Mesodermal cell (in vitro differentiated cells): Measurements from ENCODE around the gene BPIFB1.

Experiments
- H3K27ac ChIP-seq: 2 replicates; pipeline ENCODE4 v1.7.0; 2013; ENCODE audit warnings: mild to moderate bottlenecking, low read depth, low read length, moderate library complexity; ENCODE audit not compliant: severe bottlenecking
- H3K36me3 ChIP-seq: 2 replicates; pipeline ENCODE4 v1.7.1; 2013; ENCODE audit warnings: mild to moderate bottlenecking, low read length, moderate library complexity; ENCODE audit not compliant: control insufficient read depth, insufficient read depth
- H3K4me1 ChIP-seq: one replicate; pipeline ENCODE4 v1.7.1; 2013; ENCODE audit warnings: mild to moderate bottlenecking, low read length; ENCODE audit not compliant: insufficient read depth, control insufficient read depth, poor library complexity, severe bottlenecking
- H3K4me3 ChIP-seq: 2 replicates; pipeline ENCODE4 v1.7.0; 2013; ENCODE audit warnings: low read length, control low read depth, mild to moderate bottlenecking; ENCODE audit not compliant: insufficient read depth, poor library complexity, severe bottlenecking; ENCODE audit errors: extremely low read depth
- H3K9me3 ChIP-seq: 2 replicates; pipeline ENCODE4 v1.7.1; 2013; ENCODE audit warnings: mild to moderate bottlenecking, low read length, moderate library complexity; ENCODE audit not compliant: control insufficient read depth
- WGBS, 2 experiments: methylation state at CpG; one replicate each; pipeline ENCODE4 v1.1.5; 2013; ENCODE audit warnings: missing lambda C conversion rate in 2 of 2; ENCODE audit not compliant: insufficient coverage in 2 of 2; 5-methylcytosine and 5-hydroxymethylcytosine counted together

Gene BPIFB1

DNA sequence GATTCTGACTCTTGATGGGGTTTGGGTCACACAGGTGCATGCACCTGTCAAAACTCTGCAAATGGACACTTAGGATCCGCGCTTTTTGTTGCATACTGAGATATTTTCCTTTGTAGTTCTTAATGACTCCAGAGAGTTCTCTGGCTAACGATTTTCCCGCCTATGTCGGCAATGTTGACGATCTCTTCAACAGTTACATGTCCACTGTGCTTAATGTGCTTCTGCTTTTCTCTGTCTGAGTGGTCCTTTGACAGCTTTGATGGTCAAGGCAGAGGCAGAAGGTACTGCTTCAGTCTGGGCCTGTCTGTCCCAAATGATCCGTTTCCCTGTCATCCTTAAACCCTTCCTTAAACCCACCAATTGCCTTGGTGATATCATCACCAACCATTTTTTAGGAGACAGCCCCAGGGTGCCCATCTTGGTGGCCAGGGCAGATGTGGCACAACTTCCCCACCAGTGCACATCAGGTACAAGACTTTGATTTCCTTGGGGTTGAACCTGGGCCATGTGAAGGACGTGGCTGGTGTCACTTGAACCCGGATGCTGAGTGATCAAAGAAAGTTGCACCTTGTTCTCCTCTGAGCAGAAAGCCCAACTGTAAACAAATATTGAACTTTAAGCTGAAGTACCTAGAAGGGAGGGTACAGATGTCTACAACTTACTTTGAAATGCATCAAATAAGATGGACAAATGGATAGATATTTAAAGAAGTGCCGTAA is 10.7 kb upstream of the BPIFB1 start:
- Histone ChIP-seq H3K4me3 (no peak overlapping the region), H3K9me3 (no peaks in the 10 kb centered on the region), H3K36me3 (no peaks in the 10 kb centered on the region), H3K4me1 (no peaks in the 10 kb centered on the region), H3K27ac (no peak overlapping the region)
- WGBS, 2 experiments, result 93 to 96% methylated on average over 8 of the region's 10 CpGs

DNA sequence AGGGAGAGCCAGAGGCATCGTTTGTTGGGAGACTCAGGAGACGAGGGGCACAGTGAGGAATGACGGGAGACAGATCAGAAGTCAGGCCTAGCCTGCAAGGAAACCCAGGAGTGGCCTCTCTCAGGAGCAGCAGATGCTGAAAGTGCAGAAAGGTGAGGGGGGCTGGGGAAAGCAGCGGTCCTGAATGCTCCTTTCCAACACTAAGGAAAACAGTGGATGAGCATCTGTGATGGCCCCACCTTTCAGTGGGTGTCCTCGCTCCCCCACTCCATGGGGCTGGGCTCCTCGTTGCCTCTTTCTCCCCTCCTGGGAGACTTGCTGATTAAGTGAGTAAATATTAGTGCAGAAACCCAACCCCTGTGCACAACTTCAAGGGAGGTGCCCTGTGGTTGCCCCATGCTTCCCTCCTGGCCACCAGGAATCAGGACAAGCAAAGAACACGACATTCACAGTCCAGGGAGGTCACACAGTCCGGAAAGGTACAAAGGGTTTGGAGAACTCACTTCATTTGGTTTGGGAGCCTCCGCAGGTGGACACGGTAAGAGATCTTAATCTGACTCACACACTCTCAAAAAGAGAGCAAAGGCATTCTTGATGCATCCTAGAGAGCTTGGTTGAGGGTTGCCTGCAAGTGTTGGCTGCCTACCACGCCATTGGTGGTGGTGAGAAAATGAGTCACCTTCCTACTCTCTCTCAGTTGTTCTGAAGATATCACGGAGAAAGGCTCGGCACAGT is 9.7 kb upstream of the BPIFB1 start:
- H3K27ac ChIP-seq, result no peak overlapping the region
- no peaks in the 10 kb centered on the region for H3K36me3 ChIP-seq
- no peak overlapping the region for H3K4me3 ChIP-seq
- WGBS, 2 experiments, result 85 to 88% methylated on average over 8 to 9 of the region's 13 CpGs
- H3K9me3 ChIP-seq, result no peaks in the 10 kb centered on the region
- H3K4me1 ChIP-seq, result no peaks in the 10 kb centered on the region

DNA sequence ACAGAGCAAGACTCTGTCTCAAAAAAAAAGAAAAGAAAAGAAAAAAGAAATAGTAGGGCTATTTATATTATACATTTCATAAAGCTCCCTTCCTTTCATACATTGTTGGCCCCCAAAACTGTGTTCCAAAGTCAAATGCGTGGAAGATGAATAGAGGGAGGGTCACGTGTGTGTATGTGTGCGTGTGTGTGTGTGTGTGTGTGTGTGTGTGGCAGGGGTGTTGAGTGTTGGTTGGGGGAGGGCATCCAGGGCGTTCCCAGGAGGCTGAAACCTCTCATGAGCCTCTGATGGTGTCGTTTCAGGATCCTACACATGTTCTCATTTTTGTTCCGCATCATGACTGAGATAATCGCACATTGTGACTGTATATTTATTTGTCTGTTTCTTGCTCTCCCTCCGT is 7.8 kb upstream of the BPIFB1 start:
- WGBS, 2 experiments, result 80 to 100% methylated on average over 2 to 4 of the region's 8 CpGs

DNA sequence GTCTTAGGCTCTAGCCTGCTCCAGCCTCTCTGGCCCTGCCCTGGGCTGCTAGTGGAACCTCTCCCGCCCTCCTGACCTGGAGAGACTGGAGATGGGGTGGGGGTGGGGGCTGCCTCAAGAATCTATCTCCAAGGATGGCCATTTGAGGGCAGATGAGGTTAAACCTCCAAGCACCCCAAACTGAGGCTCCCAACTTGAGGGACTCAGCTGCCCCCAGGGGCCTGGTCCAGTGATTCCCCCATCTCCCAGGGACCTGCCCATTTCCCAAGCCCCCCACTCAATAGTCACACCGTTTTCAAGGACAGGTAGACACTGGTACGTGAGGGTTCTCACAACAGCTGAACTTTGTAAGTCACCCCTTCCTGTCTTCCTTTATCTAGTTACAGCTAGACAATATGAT is 7.1 kb upstream of the BPIFB1 start:
- no peaks in the 10 kb centered on the region for H3K9me3 ChIP-seq
- 67 to 74% methylated on average over 2 to 3 of the region's 3 CpGs for WGBS, 2 experiments
- no peak overlapping the region for H3K4me3 ChIP-seq
- no peaks in the 10 kb centered on the region for H3K4me1 ChIP-seq
- H3K36me3 ChIP-seq, result no peaks in the 10 kb centered on the region
- H3K27ac ChIP-seq, result no peak overlapping the region

More for the DNA sequence above, 7.8 kb upstream of the BPIFB1 start:
- H3K4me1 ChIP-seq, result no peaks in the 10 kb centered on the region
- H3K9me3 ChIP-seq, result no peaks in the 10 kb centered on the region
- no peaks in the 10 kb centered on the region for H3K36me3 ChIP-seq
- no peak overlapping the region for H3K4me3 ChIP-seq
- no peak overlapping the region for H3K27ac ChIP-seq

DNA sequence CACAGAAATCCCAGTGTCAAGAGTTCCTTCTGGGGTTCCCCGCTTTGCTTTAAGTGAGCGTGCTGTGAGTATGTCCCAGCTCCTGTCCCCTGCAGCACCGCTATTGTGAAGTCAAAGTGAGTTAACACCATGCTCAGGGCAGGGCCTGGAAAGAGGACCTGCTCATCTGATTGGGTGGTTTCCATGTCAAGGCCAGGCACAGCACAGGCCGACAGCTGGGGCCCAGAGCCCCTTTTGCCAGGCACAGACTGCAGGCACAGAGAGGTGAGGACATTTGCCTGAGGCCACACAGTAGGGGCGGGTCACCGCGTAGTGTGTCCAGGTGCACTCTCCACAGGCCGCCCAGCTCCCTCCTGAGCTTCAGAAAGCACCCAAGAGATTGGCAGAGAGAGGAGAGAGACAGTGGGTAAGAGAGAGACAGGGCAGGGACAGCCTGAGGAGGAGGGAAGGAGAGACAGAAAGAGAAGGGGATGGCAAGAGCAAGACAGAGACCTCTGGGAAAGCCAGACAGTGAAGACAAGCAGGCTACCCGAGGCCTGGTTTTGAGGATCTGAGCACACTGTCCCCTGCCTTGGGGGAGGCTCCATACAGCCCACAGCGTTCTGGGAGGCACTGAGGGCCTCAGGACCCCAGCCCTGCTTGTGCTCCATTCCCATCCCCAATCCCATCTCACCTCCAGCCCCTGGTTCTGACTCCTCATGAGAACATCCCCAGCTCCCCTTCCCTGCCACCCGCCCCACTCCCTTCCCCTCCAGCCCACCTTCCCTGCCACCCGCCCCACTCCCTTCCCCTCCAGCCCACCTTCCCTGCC is 6.5 kb upstream of the BPIFB1 start:
- Histone ChIP-seq H3K27ac (no peak overlapping the region), H3K9me3 (no peaks in the 10 kb centered on the region), H3K4me1 (no peaks in the 10 kb centered on the region), H3K4me3 (no peak overlapping the region), H3K36me3 (no peaks in the 10 kb centered on the region)
- WGBS, 2 experiments, result 80 to 82% methylated on average over 9 to 10 of the region's 12 CpGs

DNA sequence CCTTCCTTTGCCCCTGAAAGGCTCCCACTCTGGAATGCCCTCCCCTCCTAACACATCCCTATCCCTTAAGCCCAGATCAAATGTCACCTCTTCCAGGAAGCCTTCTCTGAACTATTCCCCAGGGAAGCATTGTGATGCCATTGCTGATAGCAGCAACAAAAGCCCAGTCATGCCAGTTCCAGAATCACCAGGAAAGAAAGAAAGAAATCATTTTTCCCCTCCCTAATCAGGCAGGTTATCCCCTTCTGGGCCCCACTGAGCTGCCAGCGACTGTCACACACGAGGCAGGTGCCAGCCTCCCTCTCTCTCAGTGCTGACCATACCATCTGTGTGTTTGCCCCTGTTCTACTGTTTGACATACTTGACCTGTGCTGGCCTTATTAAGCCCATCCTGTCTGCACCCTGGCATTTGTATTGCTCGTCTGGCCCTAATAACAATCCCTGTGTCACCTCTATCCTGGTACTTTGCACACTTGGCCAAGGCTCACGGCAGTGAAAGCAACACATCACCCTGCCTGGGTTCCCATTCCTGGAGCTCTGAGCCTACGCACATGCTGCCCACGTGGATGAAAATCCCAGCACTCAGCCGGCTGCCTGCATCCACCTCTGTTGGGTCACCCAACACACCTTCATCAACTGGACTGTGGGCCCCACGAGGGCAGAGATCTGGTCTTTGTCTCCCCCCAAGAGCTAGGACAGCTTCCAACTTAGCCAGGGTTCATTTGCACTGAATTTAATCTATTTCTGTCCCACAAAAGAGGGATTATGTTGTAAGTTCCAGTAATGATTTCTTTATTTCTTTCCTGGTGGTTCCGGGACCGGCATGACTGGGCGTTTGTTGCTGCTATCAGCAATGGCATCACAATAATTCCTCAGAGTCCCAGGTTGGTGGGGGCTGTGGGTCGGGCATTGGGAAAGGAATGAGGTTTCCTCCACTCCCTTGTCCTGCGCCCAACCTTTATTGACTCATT is 5.3 kb upstream of the BPIFB1 start:
- no peaks in the 10 kb centered on the region for H3K4me1 ChIP-seq
- no peaks in the 10 kb centered on the region for H3K36me3 ChIP-seq
- WGBS, 2 experiments, result 60 to 68% methylated on average over 8 of the region's 13 CpGs
- no peak overlapping the region for H3K4me3 ChIP-seq
- no peak overlapping the region for H3K27ac ChIP-seq
- no peaks in the 10 kb centered on the region for H3K9me3 ChIP-seq

DNA sequence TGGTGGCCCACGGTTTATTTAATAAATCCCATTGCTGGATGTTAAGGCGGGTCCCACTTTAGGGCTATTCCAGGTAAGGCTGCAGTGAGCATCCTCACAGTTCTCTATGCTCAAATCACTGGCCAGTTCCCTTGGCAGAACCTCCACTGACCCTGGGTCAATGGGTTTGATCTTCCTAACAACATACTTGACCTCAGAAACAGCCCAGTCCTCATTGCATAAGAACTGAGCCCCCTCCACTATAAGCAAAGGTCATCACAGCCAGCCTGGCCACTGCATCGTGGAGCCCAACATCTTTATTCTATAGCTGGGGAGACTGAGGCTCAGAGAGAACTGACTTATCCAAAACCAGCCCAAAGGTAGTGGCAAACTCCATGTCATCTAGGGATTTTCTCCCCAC is 4.3 kb upstream of the BPIFB1 start:
- WGBS, 2 experiments, result 93 to 94% methylated on average over 3 of the region's 3 CpGs
- H3K4me3 ChIP-seq, result no peak overlapping the region
- H3K4me1 ChIP-seq, result no peaks in the 10 kb centered on the region
- no peak overlapping the region for H3K27ac ChIP-seq
- H3K36me3 ChIP-seq, result no peaks in the 10 kb centered on the region
- H3K9me3 ChIP-seq, result no peaks in the 10 kb centered on the region

DNA sequence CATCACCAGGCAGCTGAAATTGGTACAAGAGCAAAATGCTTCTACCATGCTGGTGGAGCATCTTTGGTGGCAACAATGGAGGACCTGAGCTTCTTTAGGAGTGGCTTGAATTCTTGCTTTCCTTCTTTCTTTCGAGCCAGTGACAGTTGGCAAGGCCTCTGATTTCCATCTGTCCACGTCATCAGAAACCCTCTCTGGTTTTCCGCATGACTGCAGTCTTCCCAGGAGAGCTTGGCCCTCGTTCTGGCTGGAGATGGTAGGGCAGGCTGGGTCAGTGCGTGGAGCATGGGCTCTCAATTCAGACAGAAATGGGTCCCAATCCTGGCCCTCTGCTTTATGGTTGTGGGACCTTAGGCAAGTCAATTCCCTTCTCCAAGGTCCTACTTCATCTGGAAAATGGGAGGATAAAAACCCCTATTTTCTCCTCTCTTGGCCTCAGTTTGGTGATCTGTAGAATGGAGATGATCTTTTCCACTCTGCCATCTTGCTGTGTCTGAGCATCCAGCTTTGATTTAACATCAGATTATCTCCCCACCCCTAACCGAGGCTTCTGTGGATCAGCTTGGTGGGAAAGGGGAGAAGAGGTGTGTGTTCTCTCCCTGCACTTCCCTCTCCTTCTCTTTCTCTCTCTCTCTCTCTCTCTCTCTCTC is 3.6 kb upstream of the BPIFB1 start:
- H3K36me3 ChIP-seq, result no peaks in the 10 kb centered on the region
- 81 to 92% methylated on average over 3 to 5 of the region's 6 CpGs for WGBS, 2 experiments
- no peaks in the 10 kb centered on the region for H3K9me3 ChIP-seq
- no peak overlapping the region for H3K27ac ChIP-seq
- no peak overlapping the region for H3K4me3 ChIP-seq
- no peaks in the 10 kb centered on the region for H3K4me1 ChIP-seq

DNA sequence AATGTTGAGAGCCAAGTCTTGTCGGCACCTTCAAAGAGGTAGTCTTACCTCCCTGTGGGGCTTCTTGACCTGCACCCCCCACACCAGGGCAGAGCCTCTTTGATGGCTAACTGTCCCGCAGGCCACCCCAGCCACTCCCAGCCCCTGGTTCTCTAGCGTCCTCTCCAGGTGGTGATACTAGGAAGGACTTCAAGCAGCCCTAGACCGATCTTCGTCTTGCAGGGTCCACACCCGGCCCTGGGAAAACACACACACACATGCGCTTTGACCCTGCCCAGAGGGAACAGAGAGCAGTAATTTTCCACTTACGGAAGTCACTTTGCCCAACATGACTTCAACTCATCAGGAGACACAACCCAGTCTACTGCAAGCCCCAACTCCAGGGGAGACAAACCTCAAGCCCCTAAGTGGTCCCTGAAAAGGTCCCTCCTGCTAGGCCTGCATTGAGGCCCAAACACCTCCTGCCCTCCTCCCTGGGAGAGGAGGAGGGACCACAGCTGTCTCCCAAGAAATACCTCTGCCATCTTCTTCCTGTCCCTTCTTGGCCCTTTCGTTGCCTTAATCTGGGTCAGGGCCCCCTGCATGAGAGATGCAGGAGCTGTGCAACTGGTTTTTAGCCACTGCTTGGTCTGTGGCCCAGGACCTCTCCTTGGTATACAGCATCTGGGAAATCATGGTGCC is 2.9 kb upstream of the BPIFB1 start:
- Histone ChIP-seq H3K36me3 (no peaks in the 10 kb centered on the region), H3K4me3 (no peak overlapping the region), H3K4me1 (no peaks in the 10 kb centered on the region), H3K27ac (no peak overlapping the region), H3K9me3 (no peaks in the 10 kb centered on the region)
- 87 to 94% methylated on average over 7 to 8 of the region's 9 CpGs for WGBS, 2 experiments
